Hepatocyte (in vitro differentiated cells): ENCODE data around the gene ASIC2.

Experiments used
- CTCF ChIP-seq: fragments of 200-600 bp; sonication (generic); IDR thresholded peaks from 2 replicates; pipeline ENCODE4 v1.5.1; 2016; ENCODE audit warnings: antibody characterized with exemption, mild to moderate bottlenecking; ENCODE audit not compliant: poor library complexity
- EZH2 ChIP-seq: fragments of 200-600 bp; sonication (generic); IDR thresholded peaks from 2 replicates; pipeline ENCODE4 v1.6.1; 2016; ENCODE audit warnings: antibody characterized with exemption, mild to moderate bottlenecking, borderline replicate concordance

- TF ChIP-seq EZH2 (no peak), CTCF (no peak)
These were observed 29.0 kb upstream of the ASIC2 start for GRCh38 chr17:33322063-33322462.
